GM12891 (cell line): Measurements from ENCODE around the gene OGDH.

Experiments used
- DNase-seq: peaks from one replicate; pipeline ENCODE4 v3.0.0; 2011; ENCODE audit warnings: low spot score; ENCODE audit not compliant: insufficient read length
- FAIRE-seq: peaks from 2 replicates; lab custom pipeline; 2011; peaks lifted over from hg19 to GRCh38; lab: Jason Lieb, UNC
- PAX5 ChIP-seq: IDR thresholded peaks from 2 replicates; pipeline ENCODE4 v1.6.1; 2011; ENCODE audit warnings: low read length, moderate library complexity, mild to moderate bottlenecking; ENCODE audit not compliant: insufficient read depth, severe bottlenecking
- POLR2A ChIP-seq: IDR thresholded peaks from 2 replicates; pipeline ENCODE4 v1.6.1; 2011; ENCODE audit warnings: low read depth, low read length, control low read depth
- POLR2AphosphoS5 ChIP-seq: IDR thresholded peaks from 2 replicates; pipeline ENCODE4 v1.6.1; 2011; ENCODE audit warnings: low read depth, low read length, control low read depth
- POU2F2 ChIP-seq: IDR thresholded peaks from 2 replicates; pipeline ENCODE4 v1.6.1; 2011; ENCODE audit warnings: low read depth, mild to moderate bottlenecking, control low read depth, low read length, moderate library complexity
- SPI1 ChIP-seq: IDR thresholded peaks from 2 replicates; pipeline ENCODE4 v1.6.1; 2011; ENCODE audit warnings: low read depth, low read length, control low read depth
- TAF1 ChIP-seq: IDR thresholded peaks from 2 replicates; pipeline ENCODE4 v1.6.1; 2011; ENCODE audit warnings: low read depth, low read length, control low read depth

Gene OGDH

GRCh38 chr7:44678471-44679179, 72.2 kb downstream of the OGDH start:
- no peak for DNase-seq
- FAIRE-seq: no peak
- TF ChIP-seq POU2F2 (no peak), POLR2A (no peak), PAX5 (no peak), TAF1 (no peak), POLR2AphosphoS5 (no peak), SPI1 (no peak)

DNA sequence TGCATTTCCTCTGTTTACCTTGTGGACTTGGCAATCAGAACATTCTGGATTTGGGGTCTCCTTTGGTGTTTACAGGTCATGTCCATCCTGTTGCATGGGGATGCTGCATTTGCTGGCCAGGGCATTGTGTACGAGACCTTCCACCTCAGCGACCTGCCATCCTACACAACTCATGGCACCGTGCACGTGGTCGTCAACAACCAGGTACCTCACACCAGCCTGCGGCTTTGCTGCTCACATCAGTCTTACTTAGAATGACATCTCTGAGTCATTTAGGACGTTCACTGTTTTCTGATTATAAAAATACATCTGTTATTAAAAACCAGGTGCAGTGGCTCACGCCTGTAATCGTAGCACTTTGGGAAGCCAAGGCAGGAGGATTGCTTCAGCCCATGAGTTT, 75.2 kb downstream of the OGDH start:
- TF ChIP-seq PAX5: no peak
- TF ChIP-seq TAF1: no peak
- no peak for TF ChIP-seq POU2F2
- no peak for TF ChIP-seq POLR2AphosphoS5
- TF ChIP-seq SPI1: no peak
- no peak for TF ChIP-seq POLR2A
- DNase-seq (no peak), FAIRE-seq (no peak)

DNA sequence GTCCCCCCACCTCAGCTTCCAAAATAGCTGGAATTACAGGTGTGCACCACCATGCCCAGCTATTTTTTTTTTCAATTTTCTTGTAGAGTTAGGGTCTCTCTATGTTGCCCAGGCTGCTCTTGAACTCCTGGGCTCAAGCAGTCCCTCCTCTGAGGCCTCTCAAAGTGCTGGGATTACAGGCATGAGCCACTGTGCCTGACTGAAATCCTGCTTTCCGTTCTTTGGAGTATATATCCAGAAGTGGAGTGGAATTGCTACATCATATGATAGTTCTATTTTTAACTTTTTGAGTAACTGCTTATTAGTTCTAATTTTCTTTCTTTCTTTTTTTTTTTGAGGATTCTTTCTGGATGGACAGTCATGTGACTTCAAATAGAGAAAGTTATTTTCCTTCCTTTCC, 79.3 kb downstream of the OGDH start:
- FAIRE-seq: no peak
- no peak for TF ChIP-seq TAF1
- no peak for TF ChIP-seq PAX5
- no peak for TF ChIP-seq SPI1
- TF ChIP-seq POLR2A: no peak
- TF ChIP-seq POLR2AphosphoS5: no peak
- no peak for DNase-seq

DNA sequence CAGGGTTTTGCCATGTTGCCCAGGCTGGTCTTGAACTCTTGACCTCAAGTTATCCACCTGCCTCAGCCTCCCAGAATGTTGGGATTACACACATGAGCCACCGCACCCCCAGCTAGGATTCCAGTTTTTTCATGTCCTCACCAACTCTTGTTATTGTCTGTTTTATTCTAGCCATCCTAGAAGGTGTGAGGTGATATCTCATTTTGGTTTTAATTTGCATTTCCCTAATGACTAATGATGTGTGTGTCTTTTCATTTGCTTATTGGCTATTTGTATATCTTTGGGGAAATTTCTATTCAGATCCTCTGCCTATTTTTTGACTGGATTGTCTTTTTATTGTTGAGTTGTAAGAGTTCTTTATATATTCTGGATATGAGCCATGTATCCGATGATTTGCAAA, 83.0 kb downstream of the OGDH start:
- no peak for FAIRE-seq
- no peak for DNase-seq
- TF ChIP-seq POLR2AphosphoS5 (no peak), PAX5 (no peak), POLR2A (no peak), SPI1 (no peak), POU2F2 (no peak), TAF1 (no peak)

DNA sequence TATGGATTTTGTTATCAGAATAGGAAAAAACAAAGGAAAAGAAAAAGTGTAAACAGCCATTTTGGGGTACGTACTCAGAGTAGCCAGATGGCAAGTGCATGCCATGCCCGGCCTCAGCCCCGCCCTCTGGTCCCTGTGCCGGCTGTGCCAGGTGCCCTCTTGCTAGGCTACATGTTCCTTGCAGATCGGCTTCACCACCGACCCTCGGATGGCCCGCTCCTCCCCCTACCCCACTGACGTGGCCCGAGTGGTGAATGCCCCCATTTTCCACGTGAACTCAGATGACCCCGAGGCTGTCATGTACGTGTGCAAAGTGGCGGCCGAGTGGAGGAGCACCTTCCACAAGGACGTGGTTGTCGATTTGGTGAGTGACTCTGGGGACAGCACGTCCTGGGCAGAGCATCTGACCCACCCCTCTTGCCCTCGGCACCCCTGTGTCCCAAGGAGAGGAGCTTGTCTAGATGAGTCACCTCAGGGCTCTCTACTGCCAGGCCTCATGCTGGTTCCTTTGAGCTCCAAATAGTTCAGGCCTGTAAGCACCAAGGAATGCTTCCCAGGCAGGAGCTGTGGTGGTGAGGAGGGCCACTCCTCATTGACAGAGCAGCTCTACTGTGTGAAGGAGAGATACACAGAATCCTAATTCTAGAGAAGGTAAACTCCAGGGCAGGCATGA, 87.3 kb downstream of the OGDH start:
- TF ChIP-seq POLR2A: no peak
- TF ChIP-seq POU2F2: no peak
- TF ChIP-seq PAX5: no peak
- TF ChIP-seq SPI1: no peak
- no peak for TF ChIP-seq POLR2AphosphoS5
- FAIRE-seq: no peak
- DNase-seq: no peak

DNA sequence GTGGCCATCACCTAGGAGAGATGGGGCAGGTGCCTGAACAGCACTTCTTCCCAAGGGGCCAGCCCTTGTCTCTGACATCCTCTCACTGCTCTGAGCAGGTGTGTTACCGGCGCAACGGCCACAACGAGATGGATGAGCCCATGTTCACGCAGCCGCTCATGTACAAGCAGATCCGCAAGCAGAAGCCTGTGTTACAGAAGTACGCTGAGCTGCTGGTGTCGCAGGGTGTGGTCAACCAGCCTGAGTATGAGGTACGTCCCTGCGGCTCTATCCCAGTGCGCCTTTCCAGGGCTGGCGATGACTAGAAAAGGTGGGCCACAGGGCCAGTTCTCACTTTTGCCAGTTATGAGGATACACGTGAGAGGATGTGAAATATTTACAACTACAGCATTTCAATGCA, 87.9 kb downstream of the OGDH start:
- DNase-seq (no peak), FAIRE-seq (no peak)
- TF ChIP-seq TAF1 (no peak), POLR2AphosphoS5 (no peak), POU2F2 (no peak), SPI1 (no peak), POLR2A (no peak), PAX5 (no peak)

DNA sequence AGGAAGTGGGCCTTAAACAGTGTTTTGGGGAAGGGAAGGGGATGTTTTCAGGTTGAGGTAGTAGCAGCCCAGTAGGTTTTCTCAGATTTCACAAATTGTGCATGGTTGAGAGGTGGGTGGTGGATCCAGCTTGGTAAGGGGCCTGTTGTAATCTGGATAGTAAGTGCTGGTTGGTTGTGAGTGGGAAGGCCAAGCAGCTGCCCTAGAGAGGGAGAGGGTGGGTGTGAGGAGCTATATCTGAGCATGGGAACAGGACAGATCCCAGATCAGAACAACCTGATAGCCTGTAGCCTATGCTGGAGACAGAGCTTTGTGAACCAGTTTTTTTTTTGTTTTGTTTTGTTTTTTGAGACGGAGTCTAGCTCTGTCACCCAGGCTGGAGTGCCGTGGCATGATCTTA, 88.3 kb downstream of the OGDH start:
- TF ChIP-seq SPI1: no peak
- no peak for TF ChIP-seq POLR2AphosphoS5
- no peak for TF ChIP-seq POU2F2
- no peak for TF ChIP-seq POLR2A
- TF ChIP-seq PAX5: no peak
- no peak for TF ChIP-seq TAF1
- FAIRE-seq (no peak), DNase-seq (no peak)

DNA sequence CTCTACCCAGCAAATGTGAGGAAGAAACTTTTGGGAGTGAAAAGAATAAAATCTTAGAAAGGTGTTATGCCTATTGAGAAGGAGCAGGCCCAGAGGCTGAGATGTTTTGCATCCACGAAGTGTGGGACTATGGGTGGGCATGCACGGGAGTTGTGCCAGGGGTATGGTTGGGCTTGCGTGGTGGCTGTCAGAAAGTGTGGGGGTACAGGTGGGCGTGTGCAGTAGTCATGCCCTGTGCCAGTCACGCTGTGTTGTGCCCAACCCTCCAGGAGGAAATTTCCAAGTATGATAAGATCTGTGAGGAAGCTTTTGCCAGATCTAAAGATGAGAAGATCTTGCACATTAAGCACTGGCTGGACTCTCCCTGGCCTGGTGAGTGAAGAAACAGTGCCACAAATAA, 89.3 kb downstream of the OGDH start:
- FAIRE-seq (no peak), DNase-seq (no peak)
- TF ChIP-seq POLR2A: no peak
- no peak for TF ChIP-seq POLR2AphosphoS5
- no peak for TF ChIP-seq PAX5
- TF ChIP-seq POU2F2: no peak
- no peak for TF ChIP-seq TAF1
- TF ChIP-seq SPI1: no peak

DNA sequence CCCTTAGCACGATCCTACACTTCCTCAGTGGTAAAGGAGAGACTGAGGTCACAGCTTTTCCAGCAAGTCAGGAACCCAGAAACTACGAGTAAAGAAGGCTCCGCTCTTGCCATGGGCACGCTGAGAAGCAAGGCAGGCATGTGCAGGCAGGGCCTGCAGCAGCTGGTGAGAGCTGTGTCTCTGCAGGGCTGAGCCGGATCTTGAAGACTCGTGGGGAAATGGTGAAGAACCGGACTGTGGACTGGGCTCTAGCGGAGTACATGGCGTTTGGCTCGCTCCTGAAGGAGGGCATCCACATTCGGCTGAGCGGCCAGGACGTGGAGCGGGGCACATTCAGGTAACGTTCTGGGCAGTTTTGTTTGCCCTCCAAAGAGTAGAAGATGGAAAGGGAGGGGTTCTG, 90.3 kb downstream of the OGDH start:
- FAIRE-seq (no peak), DNase-seq (no peak)
- no peak for TF ChIP-seq POLR2AphosphoS5
- no peak for TF ChIP-seq POU2F2
- TF ChIP-seq POLR2A: no peak
- no peak for TF ChIP-seq PAX5
- TF ChIP-seq TAF1: no peak
- no peak for TF ChIP-seq SPI1
